Ovary (tissue), 3 donors: Measurements from ENCODE around the gene PRIMA1.

Experiments used
- POLR2A ChIP-seq: fragments of 450-650 bp; IDR thresholded peaks from one replicate; pipeline ENCODE4 v1.6.1; 2017; ENCODE audit warnings: antibody characterized with exemption, mild to moderate bottlenecking, moderate library complexity
- TF ChIP-seq, protein P1 (sequence below), 3 donors: fragments of 450-650 bp in 2 of 3; fragments of 200-600 bp in 1 of 3; IDR thresholded peaks; one replicate each; pipeline versions ENCODE4 v1.5.1 to v1.8.0; 2016 to 2022; ENCODE audit warnings: antibody characterized with exemption in 3 of 3, mild to moderate bottlenecking in 1 of 3
- donor health status: DM: no; HTN: no; CAD: no.

DNA sequence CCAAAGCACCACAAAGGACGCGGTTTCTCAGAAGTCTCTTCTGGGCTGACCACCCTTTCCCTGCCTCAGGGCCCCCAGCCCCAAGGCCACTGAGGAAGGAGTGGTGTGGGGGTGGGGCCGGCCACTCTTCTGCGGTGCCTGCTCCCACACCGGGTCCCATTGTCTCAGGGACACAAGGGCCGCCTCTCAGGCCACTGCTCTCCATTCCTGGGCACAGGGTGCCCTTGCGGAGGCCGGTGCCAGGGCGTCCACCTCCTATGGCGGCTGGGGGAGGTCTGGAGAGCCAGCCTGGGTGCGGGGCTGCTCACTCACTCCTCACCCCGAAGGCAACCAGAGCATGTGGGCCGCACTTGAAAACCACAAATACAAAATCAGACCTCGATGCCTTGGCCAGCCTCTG lies 44.1 kb downstream of the PRIMA1 start:
- no peak for TF ChIP-seq POLR2A
- TF ChIP-seq, protein P1, sequence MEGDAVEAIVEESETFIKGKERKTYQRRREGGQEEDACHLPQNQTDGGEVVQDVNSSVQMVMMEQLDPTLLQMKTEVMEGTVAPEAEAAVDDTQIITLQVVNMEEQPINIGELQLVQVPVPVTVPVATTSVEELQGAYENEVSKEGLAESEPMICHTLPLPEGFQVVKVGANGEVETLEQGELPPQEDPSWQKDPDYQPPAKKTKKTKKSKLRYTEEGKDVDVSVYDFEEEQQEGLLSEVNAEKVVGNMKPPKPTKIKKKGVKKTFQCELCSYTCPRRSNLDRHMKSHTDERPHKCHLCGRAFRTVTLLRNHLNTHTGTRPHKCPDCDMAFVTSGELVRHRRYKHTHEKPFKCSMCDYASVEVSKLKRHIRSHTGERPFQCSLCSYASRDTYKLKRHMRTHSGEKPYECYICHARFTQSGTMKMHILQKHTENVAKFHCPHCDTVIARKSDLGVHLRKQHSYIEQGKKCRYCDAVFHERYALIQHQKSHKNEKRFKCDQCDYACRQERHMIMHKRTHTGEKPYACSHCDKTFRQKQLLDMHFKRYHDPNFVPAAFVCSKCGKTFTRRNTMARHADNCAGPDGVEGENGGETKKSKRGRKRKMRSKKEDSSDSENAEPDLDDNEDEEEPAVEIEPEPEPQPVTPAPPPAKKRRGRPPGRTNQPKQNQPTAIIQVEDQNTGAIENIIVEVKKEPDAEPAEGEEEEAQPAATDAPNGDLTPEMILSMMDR (IDR thresholded peaks at IDR 0.05), result no peak
